Testis (tissue), 3 donors: Measurements from ENCODE around the gene FLNB. TPM values are rescaled to one million over a fixed set of nuclear protein-coding genes. Genes with fewer than 3 reads are reported as not detected.

ENCODE experiments used
- DNase-seq: peaks from one replicate; pipeline ENCODE4 v3.0.0-alpha.2; 2019
- H3K27ac ChIP-seq, 2 donors: fragments of 200-600 bp; sonication (generic); one replicate each; pipeline ENCODE4 v1.5.1; 2019
- H3K27me3 ChIP-seq: fragments of 200-600 bp; sonication (generic); one replicate; pipeline ENCODE4 v1.5.1; 2019
- H3K36me3 ChIP-seq: fragments of 200-600 bp; sonication (generic); one replicate; pipeline ENCODE4 v1.5.1; 2017; ENCODE audit warnings: low read depth; ENCODE audit errors: missing control alignments
- H3K4me1 ChIP-seq: fragments of 200-600 bp; sonication (generic); one replicate; pipeline ENCODE4 v1.5.1; 2019
- H3K4me3 ChIP-seq, 2 donors: fragments of 200-600 bp; sonication (generic); one replicate each; pipeline ENCODE4 v1.5.1; 2017 to 2019
- H3K9me3 ChIP-seq: fragments of 200-600 bp; sonication (generic); one replicate; pipeline ENCODE4 v1.5.1; 2017
- POLR2A ChIP-seq: fragments of 450-650 bp; IDR thresholded peaks from one replicate; pipeline ENCODE4 v1.6.1; 2017; ENCODE audit warnings: antibody characterized with exemption, mild to moderate bottlenecking, moderate library complexity
- WGBS, 2 donors: methylation state at CpG; one replicate each; pipeline ENCODE4 v1.1.5; 2018; 5-methylcytosine and 5-hydroxymethylcytosine counted together
- intact Hi-C: fragments of 100-400 bp; cut with DNase I; formaldehyde crosslinking; loops from one replicate; pipeline ENCODE4 v1.15.1; 2023; ENCODE audit warnings: low total_unique reads
- polyA plus RNA-seq: library from polyadenylated mRNA; stranded (reverse); fragments of 350-450 nt; fragmentation: Illumina TruSeq; extraction: RNeasy Lipid Tissue Mini Kit (QIAGEN cat#74804); gene quantifications from one replicate; pipeline ENCODE4 v1.2.3, GENCODE V29; 2014; ENCODE audit warnings: low read depth, low replicate concordance; ENCODE audit not compliant: insufficient read depth
- total RNA-seq, 2 donors: library from RNA; depleted of rRNA; stranded (reverse); fragments of >200 nt; gene quantifications; one replicate each; pipeline ENCODE4 v1.2.3, GENCODE V29; 2016
- TF ChIP-seq, protein P1 (sequence below), 3 experiments: fragments of 450-650 bp in 2 of 3; fragments of 200-600 bp in 1 of 3; sonication (generic) in 1 of 3; IDR thresholded peaks; one replicate each; pipeline ENCODE4 v1.5.1; 2016 to 2019; ENCODE audit warnings: antibody characterized with exemption in 3 of 3, mild to moderate bottlenecking in 2 of 3, moderate library complexity in 1 of 3

Gene FLNB
- total and polyA plus RNA-seq, 3 donors from 2014 or later, result 105 to 199 (median 166) TPM

DNA sequence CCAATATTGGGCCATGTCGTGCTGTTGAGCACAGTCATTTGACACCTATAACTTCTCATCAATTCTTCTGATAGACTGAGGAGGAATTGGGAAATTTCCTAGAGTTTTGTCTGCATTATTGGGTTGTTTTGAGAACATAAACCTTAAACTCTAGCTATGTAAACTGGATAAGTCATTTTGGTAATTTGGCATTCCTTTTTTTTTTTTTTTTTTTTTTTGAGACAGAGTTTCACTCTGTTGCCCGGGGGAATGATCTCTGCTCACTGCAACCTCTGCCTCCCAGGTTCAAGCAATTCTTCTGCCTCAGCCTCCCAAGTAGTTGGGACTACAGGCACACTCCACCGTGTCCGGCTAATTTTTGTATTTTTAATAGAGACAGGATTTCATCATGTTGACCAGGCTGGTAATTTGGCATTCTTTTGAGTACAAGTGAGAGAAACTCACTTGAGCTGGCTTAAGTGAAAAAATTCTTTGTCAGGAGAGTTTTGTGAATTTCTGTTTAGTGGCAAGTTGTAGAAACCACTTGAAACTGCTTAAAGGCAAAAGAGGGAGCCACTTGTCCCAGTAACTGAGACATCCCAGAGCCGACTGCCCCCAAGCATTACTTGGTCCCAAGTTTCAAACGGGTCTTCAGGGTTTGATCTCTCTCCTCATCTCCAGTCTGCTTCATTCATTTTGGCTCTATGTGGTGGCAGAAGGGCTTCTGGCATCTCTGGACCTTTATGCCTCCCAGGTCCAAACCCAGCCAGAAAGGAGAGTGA, 34.9 kb downstream of the FLNB start:
- TF ChIP-seq POLR2A, result no peak
- TF ChIP-seq, protein P1, sequence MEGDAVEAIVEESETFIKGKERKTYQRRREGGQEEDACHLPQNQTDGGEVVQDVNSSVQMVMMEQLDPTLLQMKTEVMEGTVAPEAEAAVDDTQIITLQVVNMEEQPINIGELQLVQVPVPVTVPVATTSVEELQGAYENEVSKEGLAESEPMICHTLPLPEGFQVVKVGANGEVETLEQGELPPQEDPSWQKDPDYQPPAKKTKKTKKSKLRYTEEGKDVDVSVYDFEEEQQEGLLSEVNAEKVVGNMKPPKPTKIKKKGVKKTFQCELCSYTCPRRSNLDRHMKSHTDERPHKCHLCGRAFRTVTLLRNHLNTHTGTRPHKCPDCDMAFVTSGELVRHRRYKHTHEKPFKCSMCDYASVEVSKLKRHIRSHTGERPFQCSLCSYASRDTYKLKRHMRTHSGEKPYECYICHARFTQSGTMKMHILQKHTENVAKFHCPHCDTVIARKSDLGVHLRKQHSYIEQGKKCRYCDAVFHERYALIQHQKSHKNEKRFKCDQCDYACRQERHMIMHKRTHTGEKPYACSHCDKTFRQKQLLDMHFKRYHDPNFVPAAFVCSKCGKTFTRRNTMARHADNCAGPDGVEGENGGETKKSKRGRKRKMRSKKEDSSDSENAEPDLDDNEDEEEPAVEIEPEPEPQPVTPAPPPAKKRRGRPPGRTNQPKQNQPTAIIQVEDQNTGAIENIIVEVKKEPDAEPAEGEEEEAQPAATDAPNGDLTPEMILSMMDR (IDR thresholded peaks at IDR 0.05), result no peak
- Histone ChIP-seq H3K36me3 (no peaks in the 10 kb centered on the region), H3K4me3 (no peak overlapping the region), H3K4me1 (peaks cover 32% of the 10 kb centered on the region), H3K9me3 (no peaks in the 10 kb centered on the region), H3K27me3 (no peaks in the 10 kb centered on the region), H3K27ac (no peak overlapping the region)
- 70 to 87% methylated on average over 6 of the region's 6 CpGs for WGBS, 2 donors
- intact Hi-C loops, result no loop called here
- no peak for DNase-seq

GRCh38 chr3:58043933-58044332, 35.7 kb downstream of the FLNB start:
- no peaks in the 10 kb centered on the region for H3K27me3 ChIP-seq
- H3K4me3 ChIP-seq, result no peak overlapping the region
- DNase-seq, result no peak
- intact Hi-C loops, result no loop called here
- WGBS, 2 donors, result 67 to 88% methylated on average over 1 to 4 of the region's 4 CpGs
- no peak for TF ChIP-seq POLR2A
- TF ChIP-seq, protein P1 (IDR thresholded peaks at IDR 0.05), result no peak
- no peaks in the 10 kb centered on the region for H3K36me3 ChIP-seq
- H3K4me1 ChIP-seq, result peaks cover 32% of the 10 kb centered on the region
- no peaks in the 10 kb centered on the region for H3K9me3 ChIP-seq
- no peak overlapping the region for H3K27ac ChIP-seq

DNA sequence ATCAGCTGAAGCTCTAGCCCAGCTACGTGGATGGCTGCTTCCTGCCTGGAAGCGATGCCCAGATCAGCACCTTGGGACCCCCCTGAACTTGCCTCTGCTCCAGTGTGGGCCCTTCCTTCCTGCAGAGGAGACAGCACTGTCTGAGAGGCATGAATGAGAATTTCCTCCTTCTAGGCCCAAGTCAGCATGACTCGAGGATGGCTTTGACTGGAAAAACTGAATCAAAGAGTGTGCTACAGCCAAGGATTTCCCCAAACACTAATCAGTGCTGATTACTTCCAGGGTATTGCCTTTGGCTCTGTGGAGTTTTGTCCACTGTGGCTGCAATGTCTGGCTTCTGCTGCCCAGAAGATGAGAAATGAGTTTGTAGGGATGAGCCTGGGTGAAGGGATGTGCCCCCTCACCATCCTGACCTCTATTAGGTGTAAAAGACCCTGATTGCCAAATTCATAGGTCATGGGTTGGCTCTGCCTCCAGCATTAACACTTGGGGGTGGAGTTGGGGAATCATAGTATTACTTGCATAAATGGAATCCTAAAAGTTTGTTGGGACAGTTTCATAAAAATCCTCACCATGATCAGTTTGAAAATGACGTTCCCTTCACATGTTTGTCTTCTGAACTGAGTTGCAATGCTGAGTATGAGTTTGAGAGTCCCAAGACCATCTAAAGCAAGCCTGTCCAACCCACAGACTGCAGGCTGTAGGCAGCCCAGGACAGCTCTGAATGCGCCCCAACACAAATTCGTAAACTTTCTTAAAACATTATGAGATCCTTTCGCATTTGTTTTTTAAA, 36.7 kb downstream of the FLNB start:
- Histone ChIP-seq H3K4me3 (no peak overlapping the region), H3K9me3 (no peaks in the 10 kb centered on the region), H3K27me3 (no peaks in the 10 kb centered on the region), H3K36me3 (no peaks in the 10 kb centered on the region), H3K27ac (peak overlapping the region in 1 of 2 donors; percentile 30), H3K4me1 (peaks cover 38% of the 10 kb centered on the region)
- 67 to 78% methylated on average over 7 of the region's 7 CpGs for WGBS, 2 donors
- intact Hi-C loops, result no loop called here
- no peak for DNase-seq
- TF ChIP-seq, protein P1 (IDR thresholded peaks at IDR 0.05), result no peak
- no peak for TF ChIP-seq POLR2A

DNA sequence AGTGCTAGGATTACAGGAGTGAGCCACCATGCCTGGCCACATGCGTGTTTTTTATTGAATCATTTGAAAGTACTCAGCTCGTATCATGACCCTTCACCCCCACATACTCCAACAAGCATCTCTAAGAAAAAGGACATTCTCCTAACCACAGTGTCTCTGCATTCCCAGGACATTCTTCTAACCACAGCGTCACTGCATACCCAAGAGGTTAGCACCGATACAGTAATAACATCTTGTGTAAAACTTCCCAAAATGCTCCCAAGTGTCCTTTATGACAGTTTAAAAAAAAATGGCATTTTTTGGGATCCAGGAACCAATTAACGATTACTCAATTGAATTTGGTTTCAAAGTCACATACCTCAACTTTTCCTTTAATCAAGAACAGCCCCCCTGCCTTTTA, 39.6 kb downstream of the FLNB start:
- no peak overlapping the region for H3K4me3 ChIP-seq
- H3K36me3 ChIP-seq, result no peaks in the 10 kb centered on the region
- peaks cover 32% of the 10 kb centered on the region for H3K4me1 ChIP-seq
- intact Hi-C loops, result no loop called here
- TF ChIP-seq POLR2A, result no peak
- TF ChIP-seq, protein P1 (IDR thresholded peaks at IDR 0.05), result no peak
- 66 to 82% methylated on average over 5 of the region's 5 CpGs for WGBS, 2 donors
- no peak for DNase-seq
- no peak overlapping the region for H3K27ac ChIP-seq
- H3K27me3 ChIP-seq, result no peaks in the 10 kb centered on the region
- H3K9me3 ChIP-seq, result no peaks in the 10 kb centered on the region
